HFF-Myc (cell line): Measurements from ENCODE around the gene MYCT1.
"Not testable (repeated sequence)": the region's sequence is repeated elsewhere in the genome, so short reads cannot be mapped to it uniquely, and the experiment has no call there.

Experiments
- DNase-seq: peaks from one replicate; pipeline ENCODE4 v3.0.0-alpha.2; 2011; ENCODE audit warnings: low read depth; ENCODE audit errors: extremely low read depth
- H3K4me3 ChIP-seq: replicated peaks from 2 replicates; pipeline ENCODE4 v1.5.1; 2011; ENCODE audit warnings: low read depth, mild to moderate bottlenecking, control low read depth, low read length
- TF ChIP-seq, protein P1 (sequence below): IDR thresholded peaks from 2 replicates; pipeline ENCODE4 v1.5.1; 2012; ENCODE audit warnings: mild to moderate bottlenecking, low read depth, low read length, control low read depth; ENCODE audit errors: missing control alignments

The MYCT1 gene

DNA sequence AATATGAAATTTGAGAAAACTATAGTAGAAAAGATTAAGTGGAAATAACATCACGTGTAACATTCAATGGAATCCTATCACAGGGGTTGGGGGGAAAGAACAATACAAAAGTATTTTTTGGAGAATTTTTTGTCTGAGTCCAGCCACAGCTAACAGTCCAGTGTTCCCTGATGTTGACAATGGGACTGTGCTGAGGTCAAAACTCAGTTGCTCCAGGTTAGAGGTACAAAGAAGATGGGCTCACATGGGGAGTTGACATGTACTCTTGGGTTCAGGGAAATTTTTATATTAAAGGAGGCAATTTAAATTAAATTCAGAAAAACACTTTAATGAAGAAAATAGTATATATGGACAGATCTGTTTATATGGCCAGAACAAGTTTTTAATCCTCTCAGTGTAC, 995 bp downstream of the MYCT1 start:
- TF ChIP-seq, protein P1, sequence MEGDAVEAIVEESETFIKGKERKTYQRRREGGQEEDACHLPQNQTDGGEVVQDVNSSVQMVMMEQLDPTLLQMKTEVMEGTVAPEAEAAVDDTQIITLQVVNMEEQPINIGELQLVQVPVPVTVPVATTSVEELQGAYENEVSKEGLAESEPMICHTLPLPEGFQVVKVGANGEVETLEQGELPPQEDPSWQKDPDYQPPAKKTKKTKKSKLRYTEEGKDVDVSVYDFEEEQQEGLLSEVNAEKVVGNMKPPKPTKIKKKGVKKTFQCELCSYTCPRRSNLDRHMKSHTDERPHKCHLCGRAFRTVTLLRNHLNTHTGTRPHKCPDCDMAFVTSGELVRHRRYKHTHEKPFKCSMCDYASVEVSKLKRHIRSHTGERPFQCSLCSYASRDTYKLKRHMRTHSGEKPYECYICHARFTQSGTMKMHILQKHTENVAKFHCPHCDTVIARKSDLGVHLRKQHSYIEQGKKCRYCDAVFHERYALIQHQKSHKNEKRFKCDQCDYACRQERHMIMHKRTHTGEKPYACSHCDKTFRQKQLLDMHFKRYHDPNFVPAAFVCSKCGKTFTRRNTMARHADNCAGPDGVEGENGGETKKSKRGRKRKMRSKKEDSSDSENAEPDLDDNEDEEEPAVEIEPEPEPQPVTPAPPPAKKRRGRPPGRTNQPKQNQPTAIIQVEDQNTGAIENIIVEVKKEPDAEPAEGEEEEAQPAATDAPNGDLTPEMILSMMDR: no peak
- no peak for DNase-seq
- H3K4me3 ChIP-seq: no peak overlapping the region

DNA sequence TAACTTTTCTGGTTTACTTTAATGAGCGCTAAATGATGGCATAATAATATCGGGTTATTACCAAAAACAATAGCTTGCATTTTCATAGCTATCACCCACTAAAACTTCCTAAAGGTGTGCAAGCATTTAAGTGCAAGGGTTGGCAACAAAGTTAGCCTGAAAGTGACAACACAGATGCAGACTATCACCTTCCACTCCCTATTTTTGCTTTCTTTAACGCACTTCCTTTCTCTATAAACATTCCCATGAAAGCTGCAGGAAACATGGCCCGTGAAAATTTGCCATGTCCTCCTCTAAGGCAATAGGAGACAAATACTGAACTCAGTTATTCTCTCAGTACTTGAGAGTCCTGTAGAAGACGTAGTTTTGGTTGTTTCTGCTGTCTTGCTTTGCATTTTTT, 2.7 kb downstream of the MYCT1 start:
- TF ChIP-seq, protein P1: no peak
- DNase-seq: no peak
- H3K4me3 ChIP-seq: no peak overlapping the region

DNA sequence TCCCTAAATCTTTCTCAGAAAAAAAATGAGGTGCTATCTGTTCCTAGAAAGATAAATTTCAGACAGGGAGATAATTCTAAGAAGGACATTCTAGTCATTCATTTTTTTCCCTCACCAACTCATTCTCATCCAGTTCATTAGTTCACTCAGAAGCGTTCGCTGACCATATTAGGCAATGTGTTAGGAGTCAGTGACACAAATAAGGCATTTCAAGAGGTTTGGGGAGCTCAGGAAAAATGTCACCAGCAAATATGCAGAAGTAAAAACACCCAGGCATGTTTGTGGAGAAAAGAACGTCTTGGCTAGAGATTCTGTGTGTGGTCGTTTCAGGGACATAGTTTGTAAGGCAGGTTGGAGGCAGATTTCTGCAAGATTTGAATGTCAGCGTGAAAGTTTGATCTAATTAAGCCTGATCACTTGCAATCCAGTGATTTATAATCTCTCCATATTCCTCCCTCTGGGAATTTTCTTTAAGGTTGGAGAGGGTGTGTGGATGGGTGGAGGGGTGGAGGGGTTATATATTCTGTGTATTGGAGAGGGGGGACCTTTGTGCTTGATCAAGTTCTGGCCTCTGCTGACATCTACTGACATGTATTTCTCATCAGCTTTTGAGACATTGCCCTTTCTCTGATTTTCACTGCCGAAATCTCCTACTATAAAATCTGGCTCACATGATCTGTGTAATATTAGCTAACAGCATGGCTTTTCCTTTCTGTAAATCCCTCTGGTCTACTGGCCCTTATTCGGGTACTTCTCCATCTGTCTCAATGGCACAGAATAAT, 3.6 kb downstream of the MYCT1 start:
- no peak overlapping the region for H3K4me3 ChIP-seq
- DNase-seq: no peak
- TF ChIP-seq, protein P1: no peak

DNA sequence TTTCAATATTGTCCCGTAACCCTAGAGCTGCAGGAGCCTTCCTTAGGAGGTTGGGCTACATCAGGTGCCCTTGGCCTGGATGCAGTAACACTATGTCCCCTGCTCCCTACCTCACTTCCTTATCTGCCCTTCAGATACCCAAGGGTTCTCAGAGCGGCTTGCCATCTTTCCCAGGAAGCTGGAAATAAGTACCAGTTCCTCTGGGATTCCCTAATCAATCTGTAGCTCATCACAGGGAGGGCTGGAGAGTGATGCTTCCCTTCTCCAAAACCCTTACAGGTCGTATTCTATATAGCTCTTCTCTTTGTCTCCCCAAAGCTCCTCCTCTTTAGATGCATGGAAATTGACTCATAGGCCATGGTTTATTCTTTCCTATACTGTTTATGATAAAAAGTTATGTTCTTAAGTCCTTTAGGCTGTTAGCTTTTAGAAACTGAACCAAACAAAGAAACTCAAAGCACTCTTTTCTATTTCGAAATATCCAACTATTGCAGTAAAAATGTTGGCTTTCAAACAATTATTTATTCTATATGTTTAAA, 4.2 kb downstream of the MYCT1 start:
- DNase-seq: no peak
- H3K4me3 ChIP-seq: no peak overlapping the region
- TF ChIP-seq, protein P1: no peak

DNA sequence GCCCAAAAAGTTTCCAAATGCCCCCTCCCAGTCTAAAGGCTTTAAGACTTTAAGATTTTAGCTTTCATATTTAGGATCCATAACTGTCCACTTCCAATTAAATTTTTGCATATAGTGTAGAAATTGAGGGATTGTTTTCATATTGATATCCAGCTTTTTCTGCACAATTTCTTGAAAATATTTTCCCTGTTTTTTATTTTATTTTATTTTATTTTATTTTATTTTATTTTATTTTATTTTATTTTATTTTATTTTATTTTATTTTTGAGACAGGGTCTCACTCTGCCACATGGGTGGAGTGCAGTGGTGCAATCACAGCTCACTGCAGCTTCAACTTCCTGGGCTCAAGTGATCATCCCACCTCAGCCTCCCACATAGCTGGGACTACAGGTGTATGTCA, 6.1 kb downstream of the MYCT1 start:
- not testable (repeated sequence) for DNase-seq

DNA sequence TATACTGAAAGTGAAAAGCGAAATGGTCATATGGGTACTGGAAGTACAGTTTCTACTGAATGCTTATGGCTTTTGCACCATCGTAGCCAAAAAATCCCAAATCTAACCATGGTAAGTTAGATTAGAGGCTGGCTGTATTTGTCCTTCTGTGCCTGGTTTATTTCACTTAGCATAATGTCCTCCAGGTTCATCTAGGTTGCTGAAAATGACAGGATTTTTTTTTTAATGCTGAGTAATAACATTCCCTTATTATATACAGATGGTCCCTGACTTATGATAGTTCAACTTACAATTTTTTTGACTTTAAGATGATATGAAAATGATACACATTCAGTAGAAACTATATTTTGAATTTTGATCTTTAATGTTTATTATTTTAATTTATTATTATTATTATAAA, 7.6 kb downstream of the MYCT1 start:
- TF ChIP-seq, protein P1: no peak
- no peak overlapping the region for H3K4me3 ChIP-seq
- DNase-seq: no peak

More for the DNA sequence above, 6.1 kb downstream of the MYCT1 start:
- H3K4me3 ChIP-seq: not testable (repeated sequence)

DNA sequence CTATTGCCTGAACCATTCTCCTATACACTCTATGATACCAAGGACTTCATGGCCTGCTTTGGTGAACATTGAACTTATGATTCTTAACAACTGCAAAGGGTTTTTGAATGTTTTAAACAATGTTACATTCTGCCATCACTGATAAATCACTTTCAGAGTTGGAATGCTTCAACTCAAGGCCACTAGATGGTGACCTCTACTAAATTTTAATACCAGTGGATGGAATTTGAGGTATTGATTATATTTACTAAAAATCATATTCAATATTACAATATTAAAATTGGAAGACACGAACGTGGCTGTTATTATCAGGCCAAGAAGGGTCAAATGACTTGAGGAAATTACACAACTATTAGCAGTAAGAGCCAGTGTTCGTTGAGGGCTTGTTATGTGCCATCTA, 18.6 kb downstream of the MYCT1 start:
- DNase-seq: no peak
- TF ChIP-seq, protein P1: no peak
- no peak overlapping the region for H3K4me3 ChIP-seq
